GDM1 (cell line): Measurements from ENCODE around the gene IGF2R.

Source experiments
- DNase-seq: peaks from one replicate; lab custom pipeline; 2025; lab: John Stamatoyannopoulos, UW

Gene IGF2R

GRCh38 chr6:159977255-159977903, 8.5 kb downstream of the IGF2R start:
- no peak for DNase-seq

- DNase-seq, result no peak
Observed at GRCh38 chr6:159977904-159978268, 9.0 kb downstream of the IGF2R start.

- DNase-seq, result no peak
Observed at GRCh38 chr6:159978291-159979135, 9.6 kb downstream of the IGF2R start.

GRCh38 chr6:159979136-159979874, 10.4 kb downstream of the IGF2R start:
- no peak for DNase-seq

GRCh38 chr6:159980474-159980873, 11.6 kb downstream of the IGF2R start:
- DNase-seq, result no peak

- DNase-seq, result no peak
Observed at GRCh38 chr6:159981071-159981402, 12.2 kb downstream of the IGF2R start.

GRCh38 chr6:159981403-159982245, 12.7 kb downstream of the IGF2R start:
- DNase-seq, result no peak

- DNase-seq, result no peak
Observed at GRCh38 chr6:159982731-159983506, 14.0 kb downstream of the IGF2R start.

- no peak for DNase-seq
Observed at GRCh38 chr6:159983641-159984080, 14.8 kb downstream of the IGF2R start.

GRCh38 chr6:159984268-159984786, 15.4 kb downstream of the IGF2R start:
- DNase-seq, result no peak

- DNase-seq, result no peak
Observed at GRCh38 chr6:159985296-159985945, 16.5 kb downstream of the IGF2R start.

GRCh38 chr6:159988983-159989454, 20.1 kb downstream of the IGF2R start:
- DNase-seq, result no peak

GRCh38 chr6:159989492-159990480, 20.9 kb downstream of the IGF2R start:
- DNase-seq, result no peak

GRCh38 chr6:159992366-159992765, 23.5 kb downstream of the IGF2R start:
- DNase-seq, result no peak

GRCh38 chr6:159995405-159995804, 26.5 kb downstream of the IGF2R start:
- no peak for DNase-seq

- DNase-seq, result no peak
Observed at GRCh38 chr6:159996087-159996622, 27.3 kb downstream of the IGF2R start.

- DNase-seq, result no peak
Observed at GRCh38 chr6:159996626-159997497, 28.0 kb downstream of the IGF2R start.
